HL-60 (cell line): ENCODE results near the gene ABCB9.

ENCODE experiments used
- DNase-seq, 2 experiments: peaks; one replicate each; pipeline ENCODE4 v3.0.0-alpha.2; 2010 to 2020; ENCODE audit warnings: low read depth in 1 of 2, low spot score in 1 of 2
- H3K27ac ChIP-seq: fragments of 250-450 bp; sonication (Bioruptor Pico); replicated peaks from 2 replicates; pipeline ENCODE4 v1.5.1; 2020; ENCODE audit warnings: mild to moderate bottlenecking, moderate library complexity
- H3K27me3 ChIP-seq: fragments of 250-450 bp; sonication (Bioruptor Pico); 2 replicates; pipeline ENCODE4 v1.5.1; 2021; ENCODE audit warnings: mild to moderate bottlenecking, moderate library complexity; ENCODE audit not compliant: insufficient read depth, poor library complexity, severe bottlenecking
- H3K4me3 ChIP-seq: replicated peaks from 2 replicates; pipeline ENCODE4 v1.5.1; 2011; ENCODE audit warnings: mild to moderate bottlenecking, control low read depth, low read length; ENCODE audit not compliant: insufficient read depth
- CTCF ChIP-seq: IDR thresholded peaks from one replicate; pipeline ENCODE4 v1.5.1; 2011; ENCODE audit warnings: low read length, control low read depth, inconsistent platforms; ENCODE audit not compliant: insufficient read depth
- GABPA ChIP-seq: IDR thresholded peaks from 2 replicates; pipeline ENCODE4 v1.6.1; 2012; ENCODE audit warnings: low read depth
- POLR2AphosphoS5 ChIP-seq: IDR thresholded peaks from 2 replicates; pipeline ENCODE4 v1.6.1; 2012; ENCODE audit warnings: low read depth
- REST ChIP-seq: IDR thresholded peaks from 2 replicates; pipeline ENCODE4 v1.6.1; 2012; ENCODE audit warnings: low read depth; ENCODE audit not compliant: insufficient replicate concordance
- SPI1 ChIP-seq: IDR thresholded peaks from 2 replicates; pipeline ENCODE4 v1.6.1; 2012; ENCODE audit warnings: low read depth, mild to moderate bottlenecking, borderline replicate concordance

Gene ABCB9

GRCh38 chr12:122975790-122976647 is 9.8 kb upstream of the ABCB9 start:
- no peak for TF ChIP-seq REST
- peak; percentile 32; the same call in 1 of the 2 replicates for TF ChIP-seq SPI1
- no peak; the same call in 1 of the 2 replicates for TF ChIP-seq POLR2AphosphoS5
- no peak for TF ChIP-seq GABPA
- no peak for TF ChIP-seq CTCF
- Histone ChIP-seq H3K27ac (peak overlapping the region; percentile 99), H3K4me3 (peak overlapping the region; percentile 95), H3K27me3 (no peaks in the 10 kb centered on the region)
- peak in 1 of 2 experiments; percentile 23 for DNase-seq

- peak within 1 kb of the TSS; percentile 99 for H3K27ac ChIP-seq
Measured at GRCh38 chr12:122974892-122975789, 8.9 kb upstream of the ABCB9 start, which contains the start of gene OGFOD2. Gene OGFOD2, plus strand, starts transcription at chr12:122975244. Its CDS starts 8 bp downstream, at chr12:122975252.

More at GRCh38 chr12:122974892-122975789, 8.9 kb upstream of the ABCB9 start, which contains the start of gene OGFOD2:
- Histone ChIP-seq H3K4me3 (peak within 1 kb of the TSS; percentile 95), H3K27me3 (no peaks in the 10 kb centered on the region)
- TF ChIP-seq SPI1: no peak; the same call in 1 of the 2 replicates
- TF ChIP-seq POLR2AphosphoS5: peak; percentile 26; the same call in 1 of the 2 replicates
- TF ChIP-seq REST: peak; percentile 28
- no peak for TF ChIP-seq CTCF
- DNase-seq: peak; percentile 82 to 94
